Measurements from ENCODE around the gene NGLY1. TPM values are rescaled to one million over a fixed set of nuclear protein-coding genes. Genes with fewer than 3 reads are reported as not detected.

Gene NGLY1
- total RNA-seq, 1 experiment from 2014 or later, result 27.0 TPM

DNA sequence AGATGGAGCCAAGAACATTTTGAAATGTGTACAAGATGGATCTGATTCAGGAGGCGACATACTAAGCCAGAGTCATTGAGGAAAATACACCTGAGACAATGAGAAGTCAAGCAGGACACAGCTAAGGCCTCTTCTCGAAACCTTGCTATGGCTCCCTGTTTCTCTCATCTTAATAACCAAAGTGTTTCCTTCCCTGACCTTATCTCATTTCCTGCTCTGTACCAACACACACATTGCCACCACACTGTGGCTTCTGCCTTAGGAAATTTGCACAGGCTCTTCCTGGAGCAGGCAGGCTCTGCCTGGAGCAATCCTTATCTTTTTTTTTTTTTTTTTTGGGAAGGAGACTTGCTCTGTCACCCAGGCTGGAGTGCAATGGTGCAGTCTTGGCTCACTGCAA, 43.3 kb upstream of the NGLY1 start:
- H2BK120ac ChIP-seq (ENCODE audit: low read depth, low read length, poor library complexity, severe bottlenecking), result no peak overlapping the region
- WGBS (ENCODE audit: extremely low coverage, insufficient read length, low lambda C conversion rate), result no CpG with 5 or more reads among the region's 2 CpGs

More for the DNA sequence above, 43.3 kb upstream of the NGLY1 start:
- Histone ChIP-seq H3K4me1 (ENCODE audit: insufficient read depth, low read length) (no peaks in the 10 kb centered on the region), H2BK15ac (ENCODE audit: low read depth, low read length) (no peak overlapping the region), H3K27me3 (ENCODE audit: insufficient read depth, low read length) (no peaks in the 10 kb centered on the region), H4K91ac (ENCODE audit: insufficient read length, low read depth, low read length) (no peak overlapping the region), H3K27ac (ENCODE audit: insufficient read length, low read depth, low read length) (no peak overlapping the region), H3K4me2 (ENCODE audit: insufficient read depth, insufficient read length, low read length) (no peak overlapping the region), H2BK20ac (ENCODE audit: low read depth, low read length, poor library complexity, severe bottlenecking) (no peak overlapping the region), H3K9ac (ENCODE audit: extremely low read depth, insufficient read length, low read length) (no peak overlapping the region), H3K79me1 (ENCODE audit: insufficient read depth, low read depth, low read length, poor library complexity, severe bottlenecking) (no peaks in the 10 kb centered on the region), H3K23me2 (ENCODE audit: insufficient read length, low read depth, low read length, poor library complexity, severe bottlenecking) (no peaks in the 10 kb centered on the region), H2AFZ (ENCODE audit: low read length) (no peak overlapping the region), H3K56ac (ENCODE audit: insufficient read length, low read depth, low read length) (no peak overlapping the region), H2BK5ac (ENCODE audit: insufficient read length, low read length) (no peak overlapping the region), H2BK12ac (ENCODE audit: insufficient read length, low read depth, low read length) (no peak overlapping the region), H3T11ph (ENCODE audit: low read length) (no peak overlapping the region), H4K8ac (replicated peaks; ENCODE audit: insufficient read length, low read depth, low read length) (no peak overlapping the region), H4K5ac (ENCODE audit: insufficient read length, low read depth, low read length) (no peak overlapping the region), H2AK5ac (ENCODE audit: insufficient read length, low read length) (no peak overlapping the region), H3K9me3 (ENCODE audit: control insufficient read depth, low read depth, low read length) (no peaks in the 10 kb centered on the region), H3K18ac (ENCODE audit: insufficient read length, low read depth, low read length) (no peak overlapping the region), H4K20me1 (ENCODE audit: control insufficient read depth, insufficient read depth, insufficient read length) (no peaks in the 10 kb centered on the region), H3K14ac (ENCODE audit: insufficient read depth, low read length) (no peak overlapping the region), H3K79me2 (ENCODE audit: insufficient read depth, low read length) (no peaks in the 10 kb centered on the region), H3K23ac (ENCODE audit: insufficient read length, low read depth, low read length) (no peak overlapping the region), H3K4ac (ENCODE audit: low read depth, low read length) (no peak overlapping the region)
- H3K9me3 Mint-ChIP-seq, result 0 out of 5 replicates have a peak, but pooled peaks cover 0 to 4% of the 10 kb centered on the region in 2 experiments
- DNase-seq, result no peak
- no peaks in the 10 kb centered on the region; a peak in 1 of 7 replicates for H3K36me3 Mint-ChIP-seq (ENCODE audit: insufficient read depth in 1 of 3, low read depth in 3 of 3)
- H3K4me3 Mint-ChIP-seq, result no peak overlapping the region
- no peak for TF ChIP-seq CTCF (conservative IDR thresholded peaks at IDR 0.05)
- H3K27ac Mint-ChIP-seq, result no peak overlapping the region
- H3K27me3 Mint-ChIP-seq (ENCODE audit: low read depth), result no peaks in the 10 kb centered on the region
- H3K4me1 Mint-ChIP-seq, result peaks cover 8 to 14% of the 10 kb centered on the region in 2 experiments; a peak in 3 of 4 replicates
